NK-92 (cell line): ENCODE measurements around the gene SNRNP70.
"Not testable (repeated sequence)": the region's sequence is repeated elsewhere in the genome, so short reads cannot be mapped to it uniquely, and the experiment has no call there.

Source experiments
- DNase-seq: peaks from one replicate; lab custom pipeline; 2025; ENCODE audit not compliant: unreplicated experiment; lab: John Stamatoyannopoulos, UW

Gene SNRNP70

DNA sequence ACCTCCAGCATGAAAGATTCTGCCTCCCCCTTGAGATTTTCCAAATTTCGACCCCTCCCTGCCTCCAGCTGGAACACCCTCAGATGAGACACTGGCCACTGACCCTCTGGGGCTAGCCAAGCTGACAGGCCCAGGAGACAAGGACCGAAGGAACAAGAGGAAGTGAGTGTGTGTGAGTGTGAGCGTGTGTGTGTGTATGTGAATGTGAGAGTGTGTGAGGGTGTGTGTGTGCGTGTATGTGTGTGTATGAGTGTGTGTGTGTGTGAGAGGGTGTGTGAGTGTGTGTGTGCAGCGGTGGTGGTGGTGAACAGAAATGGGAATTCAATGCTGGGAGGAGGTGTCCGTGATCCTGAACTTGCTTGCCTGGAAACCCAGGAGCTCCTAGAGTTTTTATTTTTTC lies 56.1 kb downstream of the SNRNP70 start:
- DNase-seq = no peak

DNA sequence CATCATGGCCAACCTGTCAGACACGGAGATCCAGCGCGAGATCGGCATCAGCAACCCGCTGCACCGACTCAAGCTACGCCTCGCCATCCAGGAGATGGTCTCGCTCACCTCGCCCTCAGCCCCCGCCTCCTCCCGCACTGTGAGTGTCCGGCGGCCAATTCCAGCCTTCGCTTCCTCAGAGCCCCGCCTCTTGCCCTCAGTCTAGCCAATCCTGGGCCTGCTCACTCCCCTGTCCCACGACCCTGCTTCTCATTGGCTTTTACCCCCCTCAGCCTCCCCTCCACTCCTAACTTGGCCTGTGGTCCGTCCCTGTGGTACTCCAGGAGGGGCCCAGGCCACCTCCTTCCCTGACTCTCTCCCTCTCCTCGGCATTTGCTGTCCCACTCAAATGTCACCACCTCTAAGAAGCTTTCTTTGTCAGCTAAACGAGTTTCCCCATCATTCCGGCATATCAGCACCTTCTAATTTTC lies 57.6 kb downstream of the SNRNP70 start:
- DNase-seq = no peak

DNA sequence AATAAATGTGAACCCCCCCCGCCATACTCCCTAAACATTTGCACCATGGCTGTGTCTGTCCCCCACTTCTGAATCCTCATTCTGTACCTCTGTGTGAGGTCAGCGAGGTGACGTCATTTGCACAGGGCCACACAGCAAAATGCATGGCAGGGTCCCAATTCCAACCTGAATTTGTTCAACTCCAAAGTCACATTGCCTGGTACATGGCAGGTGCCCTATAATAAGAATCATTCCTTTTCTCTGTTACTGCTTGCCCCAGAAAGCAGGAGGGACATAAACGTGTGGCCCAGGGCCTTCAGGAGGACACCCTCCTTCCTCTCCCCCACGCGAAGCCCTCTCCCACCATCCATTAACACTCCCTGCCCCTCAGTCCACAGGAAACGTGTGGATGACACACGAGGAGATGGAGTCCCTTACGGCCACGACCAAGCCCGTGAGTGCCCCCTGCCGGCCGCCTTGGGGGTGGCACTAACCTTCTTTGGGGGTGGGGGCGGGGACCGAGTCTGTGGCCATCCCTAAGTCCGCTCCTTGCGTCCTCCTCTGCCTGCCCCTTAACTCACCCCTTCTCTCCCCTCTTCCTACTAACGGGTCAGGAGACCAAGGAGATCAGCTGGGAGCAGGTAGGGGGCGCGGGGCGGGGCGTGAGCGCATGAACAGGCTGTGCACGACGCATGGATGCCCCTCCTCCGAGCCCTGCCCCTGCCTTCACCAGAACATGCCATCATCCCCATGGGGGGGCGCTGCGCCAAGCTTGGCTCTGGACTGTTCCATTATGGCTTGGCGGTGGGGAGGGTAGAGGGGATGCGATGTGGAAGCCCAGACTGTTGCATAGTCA lies 60.5 kb downstream of the SNRNP70 start:
- DNase-seq = no peak

DNA sequence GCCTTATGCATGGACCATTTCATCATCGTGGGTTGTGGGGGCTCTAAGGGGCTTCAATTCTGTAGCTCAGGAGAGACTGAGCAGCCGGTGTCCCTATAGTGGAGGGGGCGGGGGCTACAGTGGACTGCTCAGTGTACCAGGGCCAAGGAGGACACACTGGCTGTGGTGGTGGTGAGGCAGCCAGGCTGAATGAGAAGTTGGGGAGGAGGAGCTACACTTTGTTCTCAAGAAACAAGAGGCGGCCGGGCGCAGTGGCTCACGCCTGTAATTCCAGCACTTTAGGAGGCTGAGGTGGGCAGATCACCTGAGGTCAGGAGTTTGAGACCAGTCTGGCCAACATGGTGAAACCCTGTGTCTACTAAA lies 61.1 kb downstream of the SNRNP70 start:
- not testable (repeated sequence) for DNase-seq

DNA sequence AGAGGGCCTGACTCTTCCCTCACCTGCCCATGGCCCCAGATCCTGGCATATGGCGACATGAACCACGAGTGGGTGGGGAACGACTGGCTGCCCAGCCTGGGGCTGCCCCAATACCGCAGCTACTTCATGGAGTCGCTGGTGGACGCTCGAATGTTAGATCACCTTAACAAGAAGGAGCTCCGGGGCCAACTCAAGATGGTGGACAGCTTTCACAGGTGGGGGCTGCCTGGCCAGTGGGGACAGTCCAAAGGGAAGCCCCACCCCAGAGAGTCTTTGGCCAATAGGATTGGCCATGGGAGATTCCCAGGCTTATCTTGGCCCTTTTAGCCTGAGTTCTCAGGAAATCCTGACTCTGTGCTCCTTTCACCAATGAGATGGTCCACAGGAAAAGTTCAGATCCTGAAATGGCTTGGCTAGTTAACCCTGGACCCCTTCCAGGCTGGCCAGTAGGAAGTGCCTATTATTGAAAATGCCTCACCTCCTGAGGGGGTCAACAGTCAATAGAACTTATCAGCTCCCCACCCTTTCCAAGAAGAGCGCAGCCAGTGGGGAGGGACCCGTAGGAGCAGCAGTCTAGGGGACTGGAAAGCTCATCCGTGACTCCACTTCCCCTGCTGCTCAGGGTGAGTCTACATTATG lies 62.9 kb downstream of the SNRNP70 start:
- DNase-seq = no peak

DNA sequence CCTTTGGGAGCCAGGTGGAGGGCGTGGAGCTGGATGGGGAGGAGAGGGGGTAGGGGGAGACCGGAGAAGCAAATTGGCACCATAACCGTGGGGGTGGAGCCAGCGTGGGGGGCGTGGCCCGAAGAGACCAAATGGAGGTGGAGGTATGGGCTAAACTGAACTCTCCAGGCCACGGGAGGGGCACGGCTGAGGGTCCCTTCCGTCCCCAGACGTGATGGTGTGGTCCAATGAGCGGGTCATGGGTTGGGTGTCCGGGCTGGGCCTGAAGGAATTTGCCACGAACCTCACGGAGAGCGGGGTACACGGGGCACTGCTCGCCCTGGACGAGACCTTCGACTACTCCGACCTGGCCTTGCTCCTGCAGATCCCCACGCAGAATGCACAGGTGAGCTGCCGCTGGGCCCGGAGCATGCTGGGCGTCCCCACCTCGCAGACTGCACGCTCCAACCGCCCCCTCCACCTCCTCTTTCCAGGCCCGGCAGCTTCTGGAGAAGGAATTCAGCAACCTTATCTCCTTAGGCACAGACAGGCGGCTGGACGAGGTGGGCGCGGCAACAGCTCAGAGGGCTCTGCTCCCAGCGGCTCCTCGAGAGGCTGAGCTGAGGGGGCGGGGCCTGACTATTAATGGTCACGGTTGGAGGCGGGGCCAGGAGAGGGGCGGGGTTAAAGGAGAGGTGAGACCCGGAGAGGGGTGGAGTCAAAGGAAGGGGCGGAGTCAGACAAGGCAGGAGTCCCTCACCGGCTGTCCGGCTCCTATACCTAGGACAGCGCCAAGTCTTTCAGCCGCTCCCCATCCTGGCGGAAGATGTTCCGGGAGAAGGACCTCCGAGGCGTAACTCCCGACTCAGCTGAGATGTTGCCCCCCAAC lies 63.8 kb downstream of the SNRNP70 start:
- DNase-seq = no peak

DNA sequence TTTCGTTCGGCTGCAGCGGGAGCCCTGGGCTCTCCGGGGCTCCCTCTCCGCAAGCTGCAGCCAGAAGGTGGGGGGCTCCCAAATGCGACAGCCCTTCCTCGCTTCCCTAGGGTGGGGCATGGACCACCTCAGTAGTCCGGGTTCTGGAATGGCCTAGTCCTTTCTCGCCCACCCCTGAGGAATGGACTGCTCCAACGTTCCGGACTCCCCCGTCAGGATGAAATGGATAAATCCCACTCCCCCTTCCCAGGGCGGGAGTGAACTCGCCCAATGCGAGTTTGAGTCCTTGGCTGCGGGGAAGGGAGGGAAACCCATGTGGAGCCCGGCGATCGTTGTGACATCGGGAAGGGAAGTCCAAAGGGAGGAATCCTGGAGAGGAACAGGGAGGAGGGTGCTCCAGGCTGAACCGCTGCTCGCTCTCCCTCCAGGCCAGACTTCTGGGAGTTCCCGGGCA lies 64.4 kb downstream of the SNRNP70 start:
- DNase-seq = no peak

DNA sequence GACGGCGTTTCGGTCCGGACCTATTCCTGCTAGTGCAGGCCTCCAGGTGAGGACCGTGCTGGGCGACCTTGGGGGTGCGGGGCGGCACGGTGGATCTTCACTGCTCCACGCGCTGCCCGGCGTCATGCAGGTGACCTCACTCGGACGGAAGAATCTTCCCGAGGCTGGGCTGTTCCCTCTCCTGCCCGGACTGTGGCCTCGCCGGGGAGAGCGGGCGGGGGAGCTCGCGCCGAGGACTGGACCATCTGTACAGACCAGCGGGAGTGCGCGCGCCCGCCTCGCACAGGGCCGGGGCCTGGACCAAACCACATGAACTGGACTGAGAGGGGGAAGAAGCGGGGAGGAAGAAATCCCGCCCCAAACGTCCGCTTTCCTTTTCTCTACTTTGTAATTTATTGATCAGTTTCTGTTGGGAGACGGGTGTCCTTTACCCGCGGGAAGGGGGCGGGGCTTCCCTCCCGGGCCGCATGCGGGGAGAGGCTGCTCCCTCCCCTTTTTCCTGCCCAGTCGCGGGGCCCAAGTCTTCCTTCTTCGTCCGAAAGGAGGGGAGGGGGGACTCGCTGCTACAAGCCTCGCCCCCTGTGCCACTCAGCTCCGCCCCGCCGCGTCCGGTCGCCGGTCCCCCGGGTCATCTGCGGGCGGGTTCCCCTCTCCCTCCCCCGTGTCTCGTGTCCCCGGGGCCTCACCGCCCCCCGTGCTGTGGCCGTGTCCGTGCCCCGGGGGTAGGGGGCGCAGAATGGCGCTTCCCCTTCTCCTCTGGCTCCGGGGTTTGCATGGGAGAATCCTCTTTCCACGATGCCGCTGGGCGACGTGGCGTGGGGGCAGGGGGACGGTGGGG lies 65.1 kb downstream of the SNRNP70 start:
- no peak for DNase-seq

DNA sequence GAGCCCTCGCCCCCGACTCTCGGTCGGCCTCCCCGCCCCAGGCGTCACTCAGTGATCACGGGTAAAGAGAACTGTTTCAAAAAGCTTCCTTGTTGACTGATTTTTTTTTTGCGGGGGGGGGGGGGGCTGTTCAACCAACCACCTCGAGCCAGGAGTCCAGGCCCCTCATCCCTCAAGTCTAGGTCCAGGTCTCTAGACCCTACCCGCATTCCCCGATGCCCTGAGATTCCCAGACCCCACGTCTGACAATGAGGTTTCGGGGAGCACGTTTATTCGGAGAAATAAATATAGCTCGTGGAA lies 65.6 kb downstream of the SNRNP70 start:
- no peak for DNase-seq

DNA sequence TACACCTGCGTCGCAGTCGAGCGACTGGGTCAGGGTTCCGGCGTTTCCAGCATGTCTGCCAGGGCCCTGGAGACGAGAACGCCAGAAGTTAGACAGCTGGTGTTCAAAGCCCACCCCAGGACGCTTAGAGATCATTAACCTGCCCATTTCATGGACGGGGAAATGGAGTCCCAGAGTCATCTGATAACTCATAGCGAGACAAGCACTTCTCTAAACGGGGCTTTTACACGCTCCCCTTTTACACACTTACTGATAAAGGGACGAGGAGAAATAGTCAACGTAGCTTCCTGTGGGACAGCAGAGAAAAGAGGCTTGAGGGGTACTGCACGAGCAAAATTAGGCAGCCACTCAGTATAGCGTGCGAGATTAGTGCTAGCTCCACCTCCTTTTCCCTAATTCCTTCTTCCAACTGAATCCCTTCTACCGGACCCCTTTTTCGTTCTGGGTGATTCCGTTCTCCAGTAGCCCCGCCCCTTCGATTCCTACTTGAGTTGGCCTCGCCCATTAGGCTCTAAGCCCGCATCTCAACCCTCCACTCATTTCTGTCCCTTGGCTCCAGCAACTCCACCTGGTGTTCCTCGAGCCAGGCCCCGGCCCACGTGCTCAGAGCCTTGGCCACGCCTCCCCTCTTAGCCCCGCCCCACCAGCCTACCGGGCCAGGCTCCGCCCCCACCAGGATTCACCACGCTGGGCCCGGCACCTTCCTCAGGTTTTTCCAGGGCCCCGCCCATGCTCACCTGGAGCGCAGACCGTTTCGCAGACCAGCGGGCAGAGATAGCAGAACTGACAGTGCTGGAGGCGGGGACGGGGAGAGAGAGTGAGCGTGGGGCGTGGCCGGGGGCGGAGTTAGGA lies 66.2 kb downstream of the SNRNP70 start:
- no peak for DNase-seq

DNA sequence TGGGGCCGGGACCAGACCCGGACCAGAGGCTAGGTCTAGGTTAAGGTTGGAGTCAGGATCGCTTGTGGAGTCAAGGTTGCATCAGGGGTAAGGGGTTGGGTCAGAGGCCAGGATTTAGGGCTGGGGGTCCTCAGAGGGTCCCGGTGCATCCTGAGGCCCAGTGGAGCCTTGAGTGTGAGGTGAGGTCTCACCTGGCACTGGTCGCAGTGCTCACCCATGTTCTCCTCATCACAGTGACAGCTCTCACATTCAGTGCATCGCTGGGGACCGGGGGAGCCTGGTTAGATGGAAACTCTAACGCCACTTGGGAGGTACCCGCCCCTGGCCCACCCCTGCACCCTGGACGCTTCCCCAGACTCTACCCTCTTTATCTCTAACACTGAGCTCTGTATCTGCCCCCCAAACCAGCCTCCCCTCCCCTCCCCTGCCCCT lies 66.9 kb downstream of the SNRNP70 start:
- no peak for DNase-seq

DNA sequence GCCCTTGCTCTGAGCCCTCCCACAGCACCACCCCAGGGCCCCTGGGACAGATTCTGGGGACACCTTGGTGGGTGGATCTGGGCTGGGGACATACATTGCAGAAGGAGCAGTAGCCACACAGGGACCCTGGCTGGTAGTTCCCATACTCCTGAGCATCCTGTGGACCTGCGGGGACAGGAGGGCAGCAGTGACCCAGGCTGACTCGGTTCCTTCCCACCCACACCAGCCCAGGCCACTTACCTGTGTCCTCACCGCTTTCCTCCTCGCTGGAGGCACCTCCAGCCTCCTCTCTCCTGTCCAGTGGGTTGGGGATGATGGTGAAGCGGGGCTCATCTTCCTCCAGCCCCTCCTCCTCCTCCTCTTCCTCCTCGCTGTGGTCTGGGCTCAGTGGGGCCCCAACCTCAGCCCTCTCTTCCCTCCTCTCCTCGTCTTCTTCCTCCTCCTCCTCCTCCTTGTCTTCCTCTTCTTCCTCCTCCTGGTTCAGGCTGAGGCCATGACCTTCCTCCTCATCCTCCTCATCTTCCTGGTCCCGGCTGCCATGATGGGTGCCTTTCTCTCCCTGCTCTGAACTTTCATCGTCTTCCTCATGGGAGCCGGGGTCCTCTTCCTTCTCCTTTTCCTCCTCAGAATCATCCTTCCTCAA lies 68.0 kb downstream of the SNRNP70 start:
- DNase-seq = no peak

DNA sequence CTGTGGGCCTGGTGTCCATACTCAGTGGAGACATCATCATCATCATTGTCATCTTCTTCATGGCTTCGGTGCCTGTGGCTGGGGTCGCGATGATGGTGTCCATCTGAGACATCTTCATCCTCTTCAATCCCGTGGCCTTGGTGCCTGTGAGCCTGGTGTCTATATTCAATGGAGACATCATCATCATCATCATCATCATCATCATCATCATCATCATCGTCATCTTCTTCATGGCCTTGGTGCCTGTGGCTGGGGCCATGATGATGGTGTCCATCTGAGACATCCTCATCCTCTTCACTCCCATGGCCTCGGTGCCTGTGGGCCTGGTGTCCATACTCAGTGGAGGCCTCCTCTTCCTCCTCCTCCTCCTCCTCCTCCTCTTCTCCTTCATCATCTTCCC lies 69.0 kb downstream of the SNRNP70 start:
- DNase-seq = no peak

DNA sequence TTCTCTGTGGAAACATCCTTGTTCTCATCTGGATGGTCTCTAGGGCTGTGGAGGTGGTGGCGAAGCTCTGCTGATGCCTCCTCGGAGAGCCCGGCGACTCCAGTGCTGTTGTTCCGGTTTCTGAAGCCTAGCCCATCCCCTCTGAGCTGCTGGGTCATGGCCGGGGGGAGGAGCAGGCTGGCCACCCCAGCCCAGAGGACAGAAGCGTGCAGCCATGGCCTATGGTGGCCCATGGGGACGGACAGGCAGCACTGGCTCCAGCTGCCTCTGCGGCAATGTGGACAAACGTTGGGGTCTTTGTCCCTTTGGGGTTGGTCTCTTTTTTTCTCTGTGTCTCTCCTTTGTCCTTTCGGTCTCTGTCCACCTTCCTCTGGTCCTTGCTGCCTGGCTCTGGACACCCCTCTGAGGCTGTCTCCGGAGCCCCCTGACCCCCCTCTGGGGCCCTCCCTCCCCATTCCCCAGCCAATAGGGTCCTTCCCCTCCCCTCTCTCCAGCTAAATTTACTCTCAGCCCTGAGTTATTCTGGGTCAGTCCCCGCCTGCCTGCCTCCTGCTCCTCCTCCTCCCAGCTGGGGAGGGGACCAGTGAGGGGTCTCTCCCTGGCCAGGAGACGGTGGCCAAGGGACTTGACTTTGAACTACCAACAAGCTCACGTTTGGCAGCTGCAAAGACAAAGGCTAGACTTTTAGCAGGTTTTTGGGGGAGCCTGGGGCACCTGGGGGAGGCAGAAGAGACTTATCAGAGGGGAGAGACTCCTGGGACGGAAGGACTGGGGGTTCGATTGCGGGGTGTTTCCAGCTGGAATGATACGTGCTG lies 70.0 kb downstream of the SNRNP70 start, which contains the start of gene HRC:
HRC (minus strand) TSS at position 392 of the 815 bp plus-strand sequence; CDS start at position 233, 159 bp downstream.
- no peak for DNase-seq

DNA sequence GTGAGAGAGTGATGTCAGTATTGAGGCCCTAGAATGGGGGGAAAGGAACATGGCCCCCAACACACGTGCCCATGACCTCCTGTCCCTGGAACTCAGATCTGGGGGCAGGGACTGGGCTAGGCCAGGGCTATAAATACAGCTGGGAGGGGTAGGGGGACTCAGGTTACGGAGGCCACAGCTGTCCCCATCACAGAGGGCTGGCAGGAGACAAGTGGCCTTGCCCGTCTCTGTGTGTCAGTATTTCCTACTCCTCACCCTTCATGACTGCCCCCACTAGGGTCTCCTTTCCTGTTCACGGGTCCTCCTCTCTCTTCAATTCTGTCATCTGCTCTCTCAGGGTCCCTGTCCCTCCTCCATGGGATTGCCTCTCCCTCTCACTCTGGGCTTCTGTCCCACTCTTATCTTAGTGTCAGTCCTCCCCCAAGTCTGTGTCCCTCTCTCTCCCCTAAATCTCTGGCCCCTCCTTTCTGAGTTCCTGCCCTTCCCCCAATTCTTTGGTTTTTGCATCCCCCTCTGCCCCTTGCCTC lies 70.6 kb downstream of the SNRNP70 start:
- no peak for DNase-seq

DNA sequence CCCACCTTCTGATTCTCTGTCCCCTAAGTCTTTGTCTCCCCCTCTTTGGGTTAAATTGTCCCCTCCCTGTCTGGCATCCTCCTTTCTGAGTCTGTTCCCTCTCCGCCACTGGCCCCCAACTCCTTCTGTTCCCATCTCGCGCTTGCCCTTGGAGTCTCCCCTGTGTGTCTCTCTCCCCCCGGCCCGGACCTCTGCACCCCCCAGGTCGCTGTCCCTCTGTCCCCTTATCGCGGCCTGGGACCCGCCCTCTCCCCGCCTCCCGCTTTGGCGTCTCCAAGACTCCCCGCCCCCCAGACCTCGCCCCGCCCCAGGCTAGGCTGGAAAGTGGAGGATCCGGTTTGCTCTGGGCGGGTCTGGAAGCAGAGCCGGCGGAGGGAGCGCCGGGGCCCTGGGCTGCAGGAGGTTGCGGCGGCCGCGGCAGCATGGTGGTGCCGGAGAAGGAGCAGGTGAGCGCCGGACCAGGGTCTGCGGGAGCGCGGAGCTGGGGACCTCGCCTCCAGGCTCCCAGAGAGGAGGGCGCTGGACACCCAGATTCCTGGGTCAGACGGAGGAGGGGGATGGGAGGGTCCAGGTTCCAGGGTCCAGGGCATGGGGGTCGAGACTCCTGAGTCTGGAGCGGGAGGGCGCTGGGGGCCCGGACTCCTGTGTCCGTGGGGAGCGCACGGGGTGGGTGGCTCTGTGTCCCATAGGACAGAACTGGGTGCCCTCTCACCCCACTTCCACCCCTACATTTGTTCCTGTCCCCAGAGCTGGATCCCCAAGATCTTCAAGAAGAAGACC lies 72.4 kb downstream of the SNRNP70 start, which contains the start of gene TRPM4:
TRPM4 (plus strand) TSS at position 348 of the 780 bp plus-strand sequence; CDS start at position 423, 75 bp downstream.
- no peak for DNase-seq
